ENCODE measurements around the gene ATP2B3.

The ATP2B3 gene

DNA sequence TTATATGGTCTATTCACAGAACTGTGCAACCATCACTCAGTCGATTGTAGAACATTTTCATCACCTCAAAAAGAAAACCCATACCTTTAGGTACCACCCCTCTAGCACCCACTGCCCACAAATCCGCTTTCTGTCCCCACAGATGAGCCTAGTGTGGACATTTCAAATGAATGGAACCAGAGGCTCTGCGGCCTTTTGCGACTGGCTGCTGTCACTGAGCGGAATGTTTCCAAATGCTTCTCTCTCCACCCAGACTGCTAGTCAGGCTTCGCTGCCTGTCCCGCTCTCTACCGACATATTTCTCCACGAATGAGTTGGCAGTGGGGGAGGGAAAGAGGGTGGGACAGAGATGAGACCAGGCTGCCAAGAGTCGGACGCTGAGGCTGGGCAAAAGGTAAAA is 24.4 kb upstream of the ATP2B3 start:
- TF ChIP-seq, protein P1, sequence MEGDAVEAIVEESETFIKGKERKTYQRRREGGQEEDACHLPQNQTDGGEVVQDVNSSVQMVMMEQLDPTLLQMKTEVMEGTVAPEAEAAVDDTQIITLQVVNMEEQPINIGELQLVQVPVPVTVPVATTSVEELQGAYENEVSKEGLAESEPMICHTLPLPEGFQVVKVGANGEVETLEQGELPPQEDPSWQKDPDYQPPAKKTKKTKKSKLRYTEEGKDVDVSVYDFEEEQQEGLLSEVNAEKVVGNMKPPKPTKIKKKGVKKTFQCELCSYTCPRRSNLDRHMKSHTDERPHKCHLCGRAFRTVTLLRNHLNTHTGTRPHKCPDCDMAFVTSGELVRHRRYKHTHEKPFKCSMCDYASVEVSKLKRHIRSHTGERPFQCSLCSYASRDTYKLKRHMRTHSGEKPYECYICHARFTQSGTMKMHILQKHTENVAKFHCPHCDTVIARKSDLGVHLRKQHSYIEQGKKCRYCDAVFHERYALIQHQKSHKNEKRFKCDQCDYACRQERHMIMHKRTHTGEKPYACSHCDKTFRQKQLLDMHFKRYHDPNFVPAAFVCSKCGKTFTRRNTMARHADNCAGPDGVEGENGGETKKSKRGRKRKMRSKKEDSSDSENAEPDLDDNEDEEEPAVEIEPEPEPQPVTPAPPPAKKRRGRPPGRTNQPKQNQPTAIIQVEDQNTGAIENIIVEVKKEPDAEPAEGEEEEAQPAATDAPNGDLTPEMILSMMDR (IDR thresholded peaks at IDR 0.05; ENCODE audit: low read depth, low read length): no peak
- H3K4me3 ChIP-seq (replicated peaks in 1 of 2; ENCODE audit: low read depth in 2 of 2, low read length in 2 of 2): no peak overlapping the region
- DNase-seq (ENCODE audit: low read depth in 2 of 2): no peak

GRCh38 chrX:153494061-153494460 is 23.4 kb upstream of the ATP2B3 start:
- TF ChIP-seq, protein P1 (IDR thresholded peaks at IDR 0.05; ENCODE audit: low read depth, low read length): no peak
- no peak for DNase-seq (ENCODE audit: low read depth in 2 of 2)
- peak overlapping the region; percentile 17 to 34 for H3K4me3 ChIP-seq (replicated peaks in 1 of 2; ENCODE audit: low read depth in 2 of 2, low read length in 2 of 2)

- TF ChIP-seq, protein P1 (IDR thresholded peaks at IDR 0.05; ENCODE audit: low read depth, low read length): peak; percentile 36
- DNase-seq (ENCODE audit: low read depth in 2 of 2): peak; percentile 46 to 87
- peak within 1 kb of the TSS; percentile 60 to 66 for H3K4me3 ChIP-seq (replicated peaks in 1 of 2; ENCODE audit: low read depth in 2 of 2, low read length in 2 of 2)
Measured at GRCh38 chrX:153494541-153495361, 22.7 kb upstream of the ATP2B3 start, which contains the start of gene BGN. Gene BGN, plus strand, starts transcription at chrX:153494980. Its CDS starts 9,652 bp downstream, at chrX:153504632.

DNA sequence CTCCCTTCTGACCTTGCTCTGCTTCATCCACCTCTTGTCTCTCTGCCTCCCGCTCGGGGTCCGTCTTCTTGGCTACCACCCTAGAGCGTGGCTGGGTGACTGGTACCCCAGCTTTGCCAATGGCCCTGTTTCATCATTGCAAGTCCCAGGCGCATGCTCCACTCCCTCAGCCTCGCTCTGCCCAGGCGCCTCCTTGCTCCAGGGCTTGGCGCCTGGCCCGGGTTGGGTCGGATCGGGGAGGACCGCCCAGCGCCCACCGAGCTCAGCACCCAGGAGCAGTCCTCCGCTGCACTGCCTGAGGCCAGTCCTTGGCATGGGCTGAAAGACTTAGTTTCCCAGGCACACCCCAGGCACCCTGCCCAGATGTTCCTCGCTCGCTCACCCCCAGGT is 22.1 kb upstream of the ATP2B3 start:
- TF ChIP-seq, protein P1 (IDR thresholded peaks at IDR 0.05; ENCODE audit: low read depth, low read length): no peak
- peak overlapping the region; percentile 60 to 66 for H3K4me3 ChIP-seq (replicated peaks in 1 of 2; ENCODE audit: low read depth in 2 of 2, low read length in 2 of 2)
- DNase-seq (ENCODE audit: low read depth in 2 of 2): peak in 1 of 2 donors; percentile 64

DNA sequence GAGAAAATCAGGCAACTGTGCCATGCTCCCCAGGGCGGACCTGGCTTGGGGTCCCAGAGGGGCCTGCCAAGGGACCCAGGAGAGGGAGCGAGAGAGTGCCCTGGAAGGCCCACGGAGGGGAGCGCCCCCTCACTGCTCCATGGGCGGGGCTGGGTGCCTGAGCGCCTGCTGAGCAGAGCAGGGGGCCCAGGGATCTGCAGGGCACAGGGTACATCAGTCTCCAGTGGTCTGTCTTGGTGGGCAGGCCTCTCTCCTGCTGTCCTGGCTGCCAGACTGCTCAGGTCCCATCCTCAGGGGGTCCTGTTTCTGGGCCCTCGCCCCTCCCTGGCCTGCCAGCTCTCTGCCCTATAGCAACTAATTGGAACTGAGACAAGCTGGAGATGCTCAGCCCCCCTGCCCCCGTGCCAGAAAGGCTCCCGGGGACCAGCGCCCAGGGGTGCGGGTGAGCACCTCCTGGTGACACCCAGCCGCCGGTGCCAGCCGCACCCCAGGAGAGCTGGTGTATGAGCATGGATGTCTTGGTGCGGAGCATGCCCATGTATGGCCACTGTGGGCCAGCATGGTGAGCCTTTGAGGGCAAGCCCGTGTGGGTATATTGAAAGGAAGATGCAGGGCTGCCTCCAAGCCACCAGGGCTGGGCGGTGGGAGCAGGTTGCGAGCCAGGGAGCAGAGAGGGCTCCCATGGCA is 21.4 kb upstream of the ATP2B3 start:
- TF ChIP-seq, protein P1 (IDR thresholded peaks at IDR 0.05; ENCODE audit: low read depth, low read length): peak; percentile 1
- no peak for DNase-seq (ENCODE audit: low read depth in 2 of 2)
- peak overlapping the region; percentile 60 to 66 for H3K4me3 ChIP-seq (replicated peaks in 1 of 2; ENCODE audit: low read depth in 2 of 2, low read length in 2 of 2)

DNA sequence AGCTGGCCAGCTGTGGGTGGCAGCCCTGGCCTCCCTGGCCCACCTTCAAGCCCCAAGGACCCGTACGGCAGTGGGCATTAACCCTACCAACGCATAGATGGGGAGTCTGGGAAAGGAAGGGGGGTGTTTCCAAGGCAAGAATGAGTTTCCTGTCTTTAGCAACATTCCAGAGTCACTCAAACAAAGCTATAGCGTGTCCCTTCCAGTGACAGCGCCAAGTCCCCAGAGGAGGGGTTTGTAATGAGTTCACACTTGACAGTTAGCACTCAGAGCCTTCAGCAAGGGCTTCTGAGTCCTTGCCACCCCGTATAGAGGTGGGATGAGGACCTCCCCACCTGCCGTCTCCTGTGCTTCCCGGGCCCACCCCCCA is 20.9 kb upstream of the ATP2B3 start:
- no peak for DNase-seq (ENCODE audit: low read depth in 2 of 2)
- TF ChIP-seq, protein P1 (IDR thresholded peaks at IDR 0.05; ENCODE audit: low read depth, low read length): no peak
- peak overlapping the region; percentile 60 to 66 for H3K4me3 ChIP-seq (replicated peaks in 1 of 2; ENCODE audit: low read depth in 2 of 2, low read length in 2 of 2)
